Panc1 (cell line): ENCODE data around the gene MRPL10.

Experiments used
- SIN3A ChIP-seq: IDR thresholded peaks from 2 replicates; pipeline ENCODE4 v1.6.1; 2012; ENCODE audit warnings: low read depth, mild to moderate bottlenecking, low read length, moderate library complexity, borderline replicate concordance; ENCODE audit not compliant: insufficient read depth
- TF ChIP-seq, protein P1 (sequence below): fragments of 450-650 bp; IDR thresholded peaks from 2 replicates; pipeline ENCODE4 v1.5.1; 2017; ENCODE audit warnings: mild to moderate bottlenecking
- TF ChIP-seq, protein P2 (sequence below), 2 experiments: IDR thresholded peaks; 2 replicates each; pipeline ENCODE4 v1.6.1; 2011 to 2012; ENCODE audit warnings: low read depth in 2 of 2, control low read depth in 1 of 2, low read length in 1 of 2, mild to moderate bottlenecking in 1 of 2, moderate library complexity in 1 of 2; ENCODE audit not compliant: insufficient read depth in 1 of 2

DNA sequence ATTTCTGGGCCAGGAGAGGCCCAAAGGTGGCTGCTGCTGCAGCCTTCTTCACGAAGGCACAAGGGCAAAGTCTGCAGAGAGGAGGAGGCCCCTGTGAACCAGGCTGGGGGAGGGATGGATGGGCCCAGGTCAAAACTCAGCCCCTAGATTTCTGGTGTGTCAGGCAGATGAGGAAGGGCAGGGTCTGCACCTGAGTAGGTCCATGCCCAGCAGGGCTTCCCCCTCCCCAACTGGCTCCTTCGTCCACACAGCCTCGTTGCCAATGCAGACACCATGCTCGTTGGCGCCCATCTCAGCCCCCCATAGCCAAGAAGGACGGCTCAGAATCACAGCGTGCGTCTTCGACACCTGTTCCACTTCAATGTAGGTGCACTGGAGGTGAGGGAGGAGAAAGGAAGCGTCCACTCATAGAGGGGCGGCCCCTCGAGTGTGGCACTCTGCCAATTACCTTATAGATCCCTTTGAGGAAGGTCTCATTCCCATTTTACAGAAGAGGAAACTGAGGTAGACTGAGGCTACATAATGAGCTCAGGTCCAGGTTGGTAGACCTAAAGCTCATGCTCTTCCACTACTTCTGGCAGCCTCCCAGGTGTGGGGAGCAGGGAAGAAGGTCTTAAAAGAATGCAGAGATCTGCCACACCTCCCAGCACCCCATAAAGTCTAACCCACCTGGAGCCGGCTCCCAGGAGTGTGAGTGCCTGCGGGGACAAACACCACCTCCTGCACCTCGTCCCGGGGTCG is 8.8 kb upstream of the MRPL10 start:
- TF ChIP-seq, protein P1, sequence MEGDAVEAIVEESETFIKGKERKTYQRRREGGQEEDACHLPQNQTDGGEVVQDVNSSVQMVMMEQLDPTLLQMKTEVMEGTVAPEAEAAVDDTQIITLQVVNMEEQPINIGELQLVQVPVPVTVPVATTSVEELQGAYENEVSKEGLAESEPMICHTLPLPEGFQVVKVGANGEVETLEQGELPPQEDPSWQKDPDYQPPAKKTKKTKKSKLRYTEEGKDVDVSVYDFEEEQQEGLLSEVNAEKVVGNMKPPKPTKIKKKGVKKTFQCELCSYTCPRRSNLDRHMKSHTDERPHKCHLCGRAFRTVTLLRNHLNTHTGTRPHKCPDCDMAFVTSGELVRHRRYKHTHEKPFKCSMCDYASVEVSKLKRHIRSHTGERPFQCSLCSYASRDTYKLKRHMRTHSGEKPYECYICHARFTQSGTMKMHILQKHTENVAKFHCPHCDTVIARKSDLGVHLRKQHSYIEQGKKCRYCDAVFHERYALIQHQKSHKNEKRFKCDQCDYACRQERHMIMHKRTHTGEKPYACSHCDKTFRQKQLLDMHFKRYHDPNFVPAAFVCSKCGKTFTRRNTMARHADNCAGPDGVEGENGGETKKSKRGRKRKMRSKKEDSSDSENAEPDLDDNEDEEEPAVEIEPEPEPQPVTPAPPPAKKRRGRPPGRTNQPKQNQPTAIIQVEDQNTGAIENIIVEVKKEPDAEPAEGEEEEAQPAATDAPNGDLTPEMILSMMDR: no peak
- TF ChIP-seq, protein P2, sequence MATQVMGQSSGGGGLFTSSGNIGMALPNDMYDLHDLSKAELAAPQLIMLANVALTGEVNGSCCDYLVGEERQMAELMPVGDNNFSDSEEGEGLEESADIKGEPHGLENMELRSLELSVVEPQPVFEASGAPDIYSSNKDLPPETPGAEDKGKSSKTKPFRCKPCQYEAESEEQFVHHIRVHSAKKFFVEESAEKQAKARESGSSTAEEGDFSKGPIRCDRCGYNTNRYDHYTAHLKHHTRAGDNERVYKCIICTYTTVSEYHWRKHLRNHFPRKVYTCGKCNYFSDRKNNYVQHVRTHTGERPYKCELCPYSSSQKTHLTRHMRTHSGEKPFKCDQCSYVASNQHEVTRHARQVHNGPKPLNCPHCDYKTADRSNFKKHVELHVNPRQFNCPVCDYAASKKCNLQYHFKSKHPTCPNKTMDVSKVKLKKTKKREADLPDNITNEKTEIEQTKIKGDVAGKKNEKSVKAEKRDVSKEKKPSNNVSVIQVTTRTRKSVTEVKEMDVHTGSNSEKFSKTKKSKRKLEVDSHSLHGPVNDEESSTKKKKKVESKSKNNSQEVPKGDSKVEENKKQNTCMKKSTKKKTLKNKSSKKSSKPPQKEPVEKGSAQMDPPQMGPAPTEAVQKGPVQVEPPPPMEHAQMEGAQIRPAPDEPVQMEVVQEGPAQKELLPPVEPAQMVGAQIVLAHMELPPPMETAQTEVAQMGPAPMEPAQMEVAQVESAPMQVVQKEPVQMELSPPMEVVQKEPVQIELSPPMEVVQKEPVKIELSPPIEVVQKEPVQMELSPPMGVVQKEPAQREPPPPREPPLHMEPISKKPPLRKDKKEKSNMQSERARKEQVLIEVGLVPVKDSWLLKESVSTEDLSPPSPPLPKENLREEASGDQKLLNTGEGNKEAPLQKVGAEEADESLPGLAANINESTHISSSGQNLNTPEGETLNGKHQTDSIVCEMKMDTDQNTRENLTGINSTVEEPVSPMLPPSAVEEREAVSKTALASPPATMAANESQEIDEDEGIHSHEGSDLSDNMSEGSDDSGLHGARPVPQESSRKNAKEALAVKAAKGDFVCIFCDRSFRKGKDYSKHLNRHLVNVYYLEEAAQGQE (IDR thresholded peaks at IDR 0.05; ENCODE audit: insufficient read depth in 1 of 2, low read depth in 2 of 2, low read length in 1 of 2): no peak
- no peak for TF ChIP-seq SIN3A
